ENCODE data around the gene SDSL.

The SDSL gene

GRCh38 chr12:113396828-113397496 lies 25.2 kb upstream of the SDSL start:
- no peak for DNase-seq

GRCh38 chr12:113397497-113398197 lies 24.5 kb upstream of the SDSL start:
- DNase-seq: no peak

GRCh38 chr12:113398346-113399290 lies 23.6 kb upstream of the SDSL start:
- DNase-seq: no peak

- DNase-seq: no peak
These were observed 22.7 kb upstream of the SDSL start for GRCh38 chr12:113399490-113399889.

- DNase-seq: no peak
These were observed 21.8 kb upstream of the SDSL start for GRCh38 chr12:113400362-113400761.

GRCh38 chr12:113401066-113402000 lies 20.8 kb upstream of the SDSL start:
- DNase-seq: no peak

- DNase-seq: no peak
These were observed 19.5 kb upstream of the SDSL start for GRCh38 chr12:113402586-113403260.

- peak; percentile 50 for DNase-seq
These were observed 18.5 kb upstream of the SDSL start, which contains the start of gene SDS for GRCh38 chr12:113403435-113404415. Gene SDS (minus strand): TSS chr12:113403887. CDS start chr12:113399708, 4,179 bp downstream.

- no peak for DNase-seq
These were observed 16.5 kb upstream of the SDSL start for GRCh38 chr12:113405694-113406093.

- DNase-seq: no peak
These were observed 14.1 kb upstream of the SDSL start for GRCh38 chr12:113407931-113408600.

- DNase-seq: no peak
These were observed 13.4 kb upstream of the SDSL start for GRCh38 chr12:113408756-113409298.

- DNase-seq: no peak
These were observed 12.6 kb upstream of the SDSL start for GRCh38 chr12:113409462-113410124.

GRCh38 chr12:113413488-113413939 lies 8.7 kb upstream of the SDSL start:
- DNase-seq: no peak

GRCh38 chr12:113414519-113415038 lies 7.6 kb upstream of the SDSL start:
- no peak for DNase-seq

GRCh38 chr12:113416091-113416754 lies 6.0 kb upstream of the SDSL start:
- DNase-seq: no peak

GRCh38 chr12:113418213-113418879 lies 3.8 kb upstream of the SDSL start:
- DNase-seq: no peak

- no peak for DNase-seq
These were observed 1.1 kb upstream of the SDSL start for GRCh38 chr12:113420996-113421595.

All from NCI-H2029 treated with DMSO at 0.1 percent for 48 hours (cell line).